HG03575 (cell line): ENCODE data around the gene DPF1.
"Not testable (repeated sequence)": the region's sequence is repeated elsewhere in the genome, so short reads cannot be mapped to it uniquely, and the experiment has no call there.

Experiments used
- ATAC-seq: cut with Tn5 transposase; IDR thresholded peaks from one replicate; pipeline ENCODE4 v1.9.1; 2021; ENCODE audit not compliant: unreplicated experiment, insufficient number of reproducible peaks, low FRiP score; ENCODE audit errors: extremely low read depth

DPF1 gene

DNA sequence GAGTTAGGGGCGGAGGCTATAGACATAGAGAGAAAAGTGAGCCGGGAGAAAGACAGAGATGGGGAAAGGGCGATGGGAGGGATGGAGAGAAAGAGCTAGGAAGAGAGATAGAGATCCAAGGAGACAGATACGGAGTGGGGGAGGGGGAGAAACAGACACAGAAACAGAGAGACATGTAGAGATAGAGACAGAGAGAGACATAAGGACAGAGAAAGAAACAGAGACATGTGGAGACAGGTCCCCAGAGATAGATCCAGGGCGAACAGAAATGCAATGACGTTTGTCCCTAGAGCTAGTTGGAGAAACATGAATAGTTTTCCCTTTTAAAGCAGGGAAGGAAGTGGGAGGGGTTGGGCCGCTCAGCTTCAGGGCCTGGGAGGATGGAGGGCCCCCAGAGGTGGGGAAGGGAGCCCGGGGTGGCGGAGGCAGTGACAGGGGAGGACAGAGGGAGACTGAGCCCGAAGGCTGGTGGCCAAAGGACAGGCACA, 27.6 kb upstream of the DPF1 start:
- no peak for ATAC-seq

DNA sequence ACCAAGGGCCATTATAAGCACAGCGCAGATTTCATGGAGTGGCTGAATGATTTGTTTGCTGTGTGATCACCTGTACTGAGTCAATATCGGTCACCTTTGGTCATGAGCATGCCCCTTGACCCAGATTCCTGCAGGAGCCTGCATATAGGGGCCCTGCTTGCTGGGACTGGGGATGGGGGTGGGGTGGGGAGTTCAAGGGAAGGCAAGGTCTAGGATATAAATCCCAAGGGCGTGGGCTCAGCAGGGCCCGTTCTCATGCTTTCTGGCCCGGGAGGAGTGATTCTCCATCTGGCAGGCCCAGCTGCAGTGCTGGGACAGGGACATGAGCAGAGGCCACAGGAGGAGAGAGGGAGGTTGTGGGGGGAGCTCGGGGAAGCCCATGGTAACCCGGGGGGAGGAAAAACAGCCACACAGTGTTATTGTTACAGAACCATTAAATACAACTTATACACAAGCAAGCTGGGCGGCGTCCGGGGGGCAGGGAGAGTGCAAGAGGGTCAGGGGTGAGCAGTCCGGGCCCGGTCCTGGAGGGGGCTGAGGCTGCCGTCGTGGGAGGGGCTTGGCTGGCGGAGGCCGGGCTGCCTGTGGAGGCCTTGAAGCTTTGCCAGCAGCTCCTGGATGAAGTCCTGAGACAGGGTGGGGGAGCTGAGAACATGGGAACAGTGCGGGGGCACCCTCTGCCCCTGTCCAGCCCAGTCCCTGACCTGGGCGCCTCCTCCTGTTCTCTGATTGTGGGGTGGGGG, 27.0 kb upstream of the DPF1 start:
- ATAC-seq = no peak

DNA sequence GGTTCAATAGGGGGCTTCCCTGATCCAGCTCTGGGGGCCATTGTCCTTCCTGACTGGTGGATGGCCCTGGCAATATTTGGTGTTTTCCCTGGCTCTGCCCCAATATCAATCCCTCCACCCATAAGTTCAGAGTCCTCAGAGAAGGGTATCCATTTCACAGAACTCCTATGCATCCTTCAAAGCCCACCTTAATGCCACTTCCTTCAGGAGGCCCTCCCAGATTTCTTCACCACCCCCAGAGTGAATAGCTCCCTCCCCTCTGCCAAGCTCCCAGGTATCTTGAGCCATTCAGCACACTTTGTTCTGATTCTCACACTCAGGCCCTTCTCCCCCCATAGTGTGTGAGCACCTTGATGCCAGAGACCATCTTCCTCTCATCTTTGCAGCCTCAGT, 26.4 kb upstream of the DPF1 start:
- no peak for ATAC-seq

DNA sequence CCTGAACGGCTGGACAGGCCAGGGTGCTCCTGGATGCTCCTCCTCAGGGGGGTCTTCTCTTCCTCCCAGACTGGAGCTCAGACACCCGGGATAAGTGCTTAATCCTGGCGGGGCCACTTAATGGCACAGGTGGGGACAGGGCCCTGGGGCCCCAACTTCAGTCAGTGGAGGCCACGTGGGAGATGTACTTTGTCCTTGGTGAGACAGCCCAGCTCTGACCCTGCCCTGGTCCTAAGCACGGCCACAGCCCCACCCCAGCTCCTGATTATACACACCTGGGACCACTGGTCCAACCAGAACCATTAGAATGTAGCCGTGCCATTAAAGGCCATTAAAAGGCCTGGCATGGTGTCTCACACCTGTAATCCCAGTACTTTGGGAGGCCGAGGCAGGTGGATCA, 24.4 kb upstream of the DPF1 start:
- no peak for ATAC-seq

DNA sequence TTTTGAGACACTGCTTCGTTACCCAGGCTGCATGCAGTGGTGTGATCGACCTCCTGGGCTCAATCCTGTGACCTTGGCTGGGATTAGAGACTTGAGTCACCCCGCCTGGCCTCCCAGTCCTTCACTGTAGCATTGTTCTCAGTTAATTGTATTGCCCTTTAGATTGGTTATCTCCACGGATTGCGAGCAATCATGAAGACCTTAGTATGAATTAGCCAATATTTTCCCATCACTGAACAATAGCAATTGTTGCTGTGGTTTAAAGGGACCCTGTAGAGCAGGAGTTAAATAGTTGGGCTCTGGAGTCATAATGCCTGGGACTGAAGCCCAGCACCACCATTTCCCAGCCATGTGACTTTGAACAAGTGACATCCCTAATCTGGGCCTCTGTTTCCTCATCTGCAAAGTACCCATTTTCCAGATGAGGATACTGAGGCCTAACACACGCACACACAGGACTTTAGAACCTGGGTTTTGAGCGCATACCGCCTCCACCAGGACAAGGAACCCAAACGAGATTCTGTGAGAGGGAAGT, 23.8 kb upstream of the DPF1 start:
- ATAC-seq = no peak

DNA sequence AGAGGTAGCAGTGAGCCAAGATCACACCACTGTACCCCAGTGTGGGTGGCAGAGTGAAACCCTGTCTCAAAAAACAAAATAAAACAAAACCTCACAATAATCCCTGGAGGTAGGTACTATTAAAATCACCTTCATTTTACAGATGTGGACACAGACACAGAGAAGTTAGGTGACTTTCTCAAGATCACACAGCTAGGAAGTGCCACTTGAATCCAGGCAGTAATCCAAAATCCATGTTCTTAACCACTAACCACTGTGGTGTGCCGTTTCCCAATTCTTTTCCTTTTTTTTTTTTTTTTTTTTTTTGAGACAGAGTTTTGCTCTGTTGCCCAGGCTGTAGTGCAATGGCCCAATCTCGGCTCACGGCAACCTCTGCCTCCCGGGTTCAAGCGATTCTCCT, 23.1 kb upstream of the DPF1 start:
- ATAC-seq = no peak

DNA sequence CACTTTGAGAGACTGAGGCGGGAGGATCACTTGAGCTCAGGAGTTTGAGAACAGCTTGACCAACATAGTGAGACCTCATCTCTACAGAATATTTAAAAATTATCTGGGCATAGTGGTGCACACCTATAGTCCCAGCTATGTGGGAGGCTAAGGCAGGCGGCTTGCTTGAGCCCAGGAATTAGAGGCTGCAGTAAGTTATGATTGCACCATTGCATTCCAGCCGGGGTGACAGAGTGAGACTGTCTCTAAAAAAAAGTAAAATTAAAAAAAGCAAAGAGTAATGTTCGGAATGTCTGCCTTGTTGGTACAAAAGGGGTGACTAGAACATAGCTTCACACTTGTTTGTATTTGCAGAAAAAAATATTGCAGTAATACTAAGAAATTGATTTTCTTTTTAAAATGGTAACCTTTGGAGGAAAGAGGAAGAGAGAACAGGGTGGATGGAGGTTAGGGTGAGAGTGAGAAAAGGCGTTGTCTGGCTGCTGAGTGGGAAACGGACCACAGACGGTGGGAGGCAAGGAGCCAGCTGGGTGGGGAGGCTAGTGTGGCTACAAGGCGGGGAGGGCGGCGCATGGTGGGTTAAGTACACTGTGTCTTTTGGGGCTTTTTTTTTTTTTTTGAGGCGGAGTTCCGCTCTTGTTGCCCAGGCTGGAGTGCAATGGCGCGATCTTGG, 21.9 kb upstream of the DPF1 start:
- ATAC-seq = no peak

DNA sequence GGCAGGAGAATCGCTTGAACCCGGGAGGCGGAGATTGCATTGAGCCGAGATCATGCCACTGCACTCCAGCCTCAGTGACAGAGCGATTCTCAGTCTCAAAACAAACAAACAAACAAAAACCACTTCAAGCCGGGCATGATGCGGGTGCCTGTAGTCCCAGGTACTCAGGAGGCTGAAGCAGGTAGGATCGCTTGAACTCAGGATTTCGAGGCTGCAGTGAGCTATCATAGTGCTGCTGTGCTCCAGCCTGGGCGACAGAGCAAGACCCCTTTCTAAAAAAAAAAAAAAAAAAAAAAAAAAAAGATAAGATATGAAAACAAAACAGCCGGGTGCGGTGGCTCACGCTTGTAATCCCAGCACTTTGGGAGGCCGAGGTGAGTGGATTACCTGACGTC, 19.3 kb upstream of the DPF1 start:
- no peak for ATAC-seq

DNA sequence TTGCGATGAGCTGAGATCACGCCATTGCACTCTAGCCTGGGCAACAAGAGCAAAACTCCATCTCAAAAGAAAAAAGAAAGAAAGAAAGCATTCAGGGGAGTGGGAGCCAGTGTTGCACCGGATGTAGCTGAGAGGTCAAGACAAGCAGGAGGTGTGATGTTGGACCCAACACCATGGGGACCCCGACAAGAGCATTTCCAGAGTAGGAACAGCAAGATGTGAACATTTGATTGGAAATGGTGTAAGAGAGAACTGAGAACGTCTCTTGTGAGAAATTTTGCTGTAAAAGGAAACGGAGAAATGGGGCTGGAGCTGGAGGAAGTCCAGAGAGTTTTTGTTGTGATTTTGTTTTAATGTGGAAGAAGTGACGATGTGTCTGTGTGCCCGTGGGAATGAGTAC, 15.8 kb upstream of the DPF1 start:
- ATAC-seq = no peak

DNA sequence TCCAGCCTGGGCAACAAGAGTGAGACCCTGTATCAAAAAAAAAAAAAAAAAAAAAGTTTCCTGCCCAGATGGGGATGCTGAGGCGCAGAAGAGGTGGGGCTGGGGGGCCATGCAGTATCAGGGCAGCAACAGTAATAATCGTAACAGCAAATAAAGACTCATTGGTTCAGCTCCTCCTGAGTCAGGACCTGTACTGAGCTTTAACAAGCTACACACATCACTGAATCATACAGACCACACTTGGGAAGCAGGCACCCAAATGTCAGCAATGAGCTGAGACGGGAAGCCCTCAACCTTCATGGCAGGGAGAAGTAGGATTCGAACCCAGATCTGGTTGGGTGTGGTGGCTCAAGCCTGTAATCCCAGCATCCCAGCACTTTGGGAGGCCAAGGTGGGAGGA, 10.6 kb upstream of the DPF1 start:
- ATAC-seq = no peak

DNA sequence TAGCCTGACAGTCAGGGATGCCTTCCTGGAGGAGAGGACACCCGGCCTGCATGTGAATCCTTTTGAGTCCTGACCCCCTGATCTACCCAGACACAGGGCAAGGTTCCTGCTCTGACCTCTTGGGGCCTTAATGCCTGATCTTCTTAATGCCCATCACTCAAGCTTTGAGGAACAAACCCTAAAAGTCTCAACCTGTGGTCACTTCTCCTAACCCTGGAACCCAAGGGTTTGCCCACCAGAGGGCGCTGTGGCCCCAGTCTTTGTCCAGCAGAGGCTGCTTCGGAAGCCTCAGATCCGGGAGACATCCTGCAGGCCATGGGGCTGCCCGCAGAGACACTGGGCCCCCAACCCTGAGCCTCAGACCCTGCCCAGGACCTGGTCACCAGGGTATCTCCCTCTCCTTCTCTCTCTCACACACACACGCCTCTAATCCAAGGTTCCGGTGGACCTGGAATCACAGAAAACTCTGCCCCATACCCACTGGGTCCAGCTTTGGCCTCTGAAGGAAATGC, 9.8 kb upstream of the DPF1 start:
- ATAC-seq = no peak

DNA sequence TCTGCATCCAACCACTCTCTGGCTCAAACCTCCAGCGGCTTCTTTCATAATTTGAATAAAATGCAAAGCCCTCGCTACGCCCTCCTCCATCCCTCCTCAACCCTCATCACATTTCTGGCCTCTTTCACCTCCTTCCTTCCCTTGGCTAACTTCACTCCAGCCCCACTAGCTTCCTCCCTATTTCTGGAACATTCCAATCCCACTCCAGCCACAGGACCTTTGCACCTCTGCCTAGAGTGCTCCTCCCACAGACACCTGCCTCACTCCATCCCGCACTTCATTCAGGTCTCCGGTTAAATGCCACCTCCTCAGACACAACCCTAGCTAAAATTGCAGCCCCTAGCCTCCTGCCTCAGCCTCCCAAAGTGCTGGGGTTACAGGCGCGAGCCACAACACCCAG, 7.9 kb upstream of the DPF1 start:
- ATAC-seq = no peak

DNA sequence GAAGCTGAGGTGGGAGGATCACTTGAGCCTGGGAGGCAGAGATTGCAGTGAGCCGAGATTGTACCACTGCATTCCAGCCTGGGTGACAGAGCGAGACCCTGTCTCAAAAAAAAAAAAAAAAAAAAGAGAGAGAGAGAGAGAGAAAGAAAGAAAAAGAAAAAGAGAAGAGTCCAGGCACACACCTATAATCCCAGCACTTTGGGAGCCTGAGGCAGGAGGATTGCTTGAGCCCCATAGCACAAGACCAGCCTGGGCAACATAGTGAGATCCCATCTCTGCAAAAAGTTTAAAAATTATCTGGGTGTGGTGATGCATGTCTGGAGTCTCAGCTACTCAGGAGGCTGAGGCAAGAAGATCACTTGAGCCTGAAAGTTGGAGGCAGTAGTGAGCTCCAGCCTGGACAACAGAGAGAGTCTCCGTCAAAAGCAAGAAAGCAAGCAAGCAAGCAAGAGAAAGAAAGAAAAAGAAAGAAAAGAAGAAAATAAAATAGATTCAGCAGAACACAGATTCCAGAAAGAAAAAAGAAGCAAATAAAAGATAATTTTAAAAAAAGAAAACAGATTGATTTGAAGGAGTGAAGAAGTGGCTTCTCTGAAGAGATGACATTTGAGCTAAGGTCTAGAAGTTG, 6.6 kb upstream of the DPF1 start:
- not testable (repeated sequence) for ATAC-seq

DNA sequence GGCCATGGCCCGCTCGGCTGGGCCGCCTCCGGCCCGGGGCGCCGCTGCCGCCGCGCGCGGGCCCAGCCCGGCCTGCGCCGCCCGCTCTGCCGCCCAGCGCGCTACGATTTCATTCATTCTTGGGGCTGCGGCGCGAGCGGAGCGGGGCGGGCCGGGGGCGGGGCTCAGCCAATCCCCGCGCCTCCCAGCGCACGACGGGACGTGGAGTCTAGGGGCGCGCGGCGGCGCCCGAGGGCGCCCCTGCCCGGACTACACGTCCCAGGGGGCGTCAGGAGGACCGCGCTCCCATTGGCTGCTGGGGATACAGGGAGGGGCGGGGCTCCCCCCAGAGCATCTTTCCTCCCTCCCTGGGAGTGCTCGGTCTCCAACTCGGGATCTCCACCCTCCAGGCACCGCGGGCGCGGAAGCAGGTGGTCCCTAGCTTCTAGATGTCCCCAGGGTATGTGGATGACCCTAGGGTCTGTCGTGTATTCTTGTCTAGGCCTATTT, 5.6 kb upstream of the DPF1 start:
- no peak for ATAC-seq

DNA sequence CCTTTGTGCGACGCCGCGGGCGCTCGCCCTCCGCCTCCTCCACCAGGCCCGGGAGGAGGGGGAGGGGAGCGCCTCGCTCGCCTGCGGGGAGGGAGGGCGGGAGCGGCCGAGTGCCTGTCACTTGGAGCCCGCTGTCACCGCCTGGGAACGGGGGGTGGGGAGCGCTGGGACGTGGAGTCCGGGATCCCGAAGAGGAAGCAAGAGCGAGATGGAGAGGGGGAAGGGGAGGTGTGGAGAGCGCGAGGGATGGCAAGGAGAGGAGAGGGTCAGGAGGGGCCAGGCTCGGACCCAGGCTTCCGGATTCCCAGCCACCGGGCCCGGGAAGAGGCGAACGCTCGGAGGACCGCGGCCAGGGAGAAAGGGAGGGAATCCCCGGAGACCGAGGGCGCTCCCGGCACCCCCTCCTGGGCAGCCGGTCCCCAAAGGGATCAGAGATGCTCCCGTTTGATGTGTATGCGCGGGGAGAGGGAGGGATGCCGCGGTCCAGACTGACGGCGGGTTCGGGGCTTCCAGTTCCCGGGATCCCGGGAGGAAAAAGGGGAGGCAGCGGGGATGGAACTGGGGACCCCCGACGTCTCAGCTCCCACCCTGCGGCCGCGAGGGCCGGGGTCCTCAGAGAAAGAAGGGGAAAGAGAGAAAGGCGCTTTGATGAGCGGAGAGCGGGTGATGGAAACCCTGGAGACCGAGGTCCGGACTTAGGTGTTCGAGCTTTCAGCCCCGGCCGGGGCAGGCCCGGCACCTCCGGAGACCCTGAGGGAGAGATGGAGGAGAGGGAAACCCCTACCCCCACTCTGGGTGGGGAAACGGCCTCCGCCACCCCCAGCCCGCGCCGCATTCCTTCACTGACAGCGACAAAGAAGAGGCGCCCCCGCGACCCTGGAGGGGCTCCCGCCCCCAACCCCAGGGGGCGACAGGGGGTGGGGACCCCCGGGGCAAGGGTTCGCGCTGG, 4.7 kb upstream of the DPF1 start:
- ATAC-seq = no peak

DNA sequence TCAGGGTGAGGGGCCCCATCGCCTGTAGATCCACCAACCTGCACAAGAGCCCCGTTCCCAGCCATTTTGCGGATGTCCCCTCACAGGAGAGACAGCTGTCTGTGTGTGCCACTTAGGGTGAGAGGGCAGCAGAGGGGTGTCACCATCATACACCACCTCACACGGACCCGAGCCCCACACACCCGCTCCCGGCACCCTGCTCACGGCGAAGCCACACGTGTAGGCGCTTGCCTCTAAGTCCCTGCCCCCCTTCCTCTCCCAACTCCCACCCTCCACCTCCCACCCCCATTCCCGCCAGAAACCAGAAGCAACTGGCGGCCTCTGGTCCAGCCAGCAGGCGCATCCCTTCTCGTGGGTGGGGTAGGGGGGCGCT, 4.0 kb upstream of the DPF1 start:
- ATAC-seq = no peak

DNA sequence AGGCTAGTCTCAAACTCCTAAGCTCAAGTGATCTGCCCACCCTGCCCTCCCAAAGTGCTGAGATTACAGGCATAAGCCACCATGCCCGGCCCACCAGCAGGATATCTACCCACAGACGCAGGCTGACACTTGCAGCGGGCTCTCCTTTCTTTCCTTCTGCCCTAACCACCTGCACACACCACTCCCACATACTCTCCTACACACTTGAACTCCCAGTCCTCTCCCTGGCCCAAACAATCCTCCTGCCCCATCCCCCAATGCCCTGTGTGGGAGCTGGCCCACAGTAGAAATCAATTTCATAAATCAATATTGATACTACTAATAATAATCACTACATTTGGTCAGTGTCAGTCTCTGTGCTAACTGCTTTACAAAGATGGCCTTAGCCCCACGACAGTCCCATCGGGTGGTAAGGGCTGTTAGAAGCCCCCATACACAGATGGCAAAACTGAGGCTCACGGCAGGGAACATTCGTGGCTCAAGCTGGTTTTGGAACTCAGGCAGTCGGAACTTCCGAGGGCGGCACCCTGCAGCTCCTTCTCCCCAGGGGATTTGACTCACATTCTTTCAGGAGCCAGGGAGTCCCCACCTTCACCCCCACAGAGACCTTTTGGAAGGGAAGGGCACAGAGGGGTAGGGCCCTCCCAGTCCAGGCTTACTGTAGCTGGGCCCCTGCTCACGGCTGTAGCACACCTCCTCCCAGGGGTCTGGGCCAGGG, 3.4 kb upstream of the DPF1 start:
- no peak for ATAC-seq

DNA sequence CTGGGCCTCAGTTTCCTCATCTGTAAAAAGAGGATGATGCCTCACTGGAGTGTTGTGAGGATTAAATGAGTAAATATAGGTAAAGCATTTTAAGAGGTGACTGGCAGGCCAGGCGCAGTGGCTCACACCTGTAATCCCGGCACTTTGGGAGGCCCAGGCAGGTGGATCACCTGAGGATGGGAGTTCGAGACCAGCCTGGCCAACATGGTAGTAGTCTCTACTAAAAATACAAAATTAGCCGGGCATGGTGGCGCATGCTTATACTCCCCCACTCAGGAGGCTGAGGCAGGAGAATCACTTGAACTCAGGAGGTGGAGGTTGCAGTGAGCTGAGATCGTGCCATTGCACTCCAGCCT, 819 bp upstream of the DPF1 start:
- ATAC-seq = not testable (repeated sequence)
